ENCODE data around the gene SMS.
A peak's percentile ranks its signal among the peaks of the same experiment; 100 is the strongest.
"Not testable (repeated sequence)": the region's sequence is repeated elsewhere in the genome, so short reads cannot be mapped to it uniquely, and the experiment has no call there.

SMS gene

GRCh38 chrX:21953195-21953830 lies 12.8 kb downstream of the SMS start:
- not testable (repeated sequence) for FAIRE-seq

GRCh38 chrX:21955403-21956189 lies 15.1 kb downstream of the SMS start:
- FAIRE-seq = no peak

- FAIRE-seq = no peak
These were observed 16.3 kb downstream of the SMS start for GRCh38 chrX:21956783-21957182.

- FAIRE-seq = no peak
These were observed 17.7 kb downstream of the SMS start for GRCh38 chrX:21958187-21958586.

- FAIRE-seq = no peak
These were observed 18.4 kb downstream of the SMS start for GRCh38 chrX:21958916-21959315.

- FAIRE-seq = no peak
These were observed 19.0 kb downstream of the SMS start for GRCh38 chrX:21959362-21960051.

- no peak for FAIRE-seq
These were observed 20.3 kb downstream of the SMS start for GRCh38 chrX:21960569-21961541.

- no peak for FAIRE-seq
These were observed 21.9 kb downstream of the SMS start for GRCh38 chrX:21962361-21962760.

GRCh38 chrX:21963269-21963668 lies 22.8 kb downstream of the SMS start:
- FAIRE-seq = no peak

GRCh38 chrX:21963731-21964405 lies 23.4 kb downstream of the SMS start:
- no peak for FAIRE-seq

- no peak for FAIRE-seq
These were observed 26.4 kb downstream of the SMS start for GRCh38 chrX:21966866-21967265.

GRCh38 chrX:21968333-21968732 lies 27.8 kb downstream of the SMS start:
- FAIRE-seq = no peak

GRCh38 chrX:21970326-21970725 lies 29.8 kb downstream of the SMS start:
- FAIRE-seq = no peak

- FAIRE-seq = no peak
These were observed 31.5 kb downstream of the SMS start for GRCh38 chrX:21972046-21972445.

- FAIRE-seq = no peak
These were observed 32.2 kb downstream of the SMS start for GRCh38 chrX:21972721-21973120.

GRCh38 chrX:21973321-21974010 lies 33.0 kb downstream of the SMS start:
- FAIRE-seq = no peak

GRCh38 chrX:21974011-21974385 lies 33.5 kb downstream of the SMS start:
- no peak for FAIRE-seq

- no peak for FAIRE-seq
These were observed 34.7 kb downstream of the SMS start for GRCh38 chrX:21975242-21975641.

GRCh38 chrX:21975812-21976211 lies 35.3 kb downstream of the SMS start:
- peak; percentile 65 for FAIRE-seq

- no peak for FAIRE-seq
These were observed 37.8 kb downstream of the SMS start for GRCh38 chrX:21978346-21978745.

- no peak for FAIRE-seq
These were observed 41.8 kb downstream of the SMS start for GRCh38 chrX:21982311-21982710.

Measured in G401.6 (cell line).